GM18505 (cell line): ENCODE measurements around the gene TMEM272.

ENCODE experiments used
- ATAC-seq: cut with Tn5 transposase; IDR thresholded peaks from one replicate; pipeline ENCODE4 v1.9.1; 2021; ENCODE audit not compliant: unreplicated experiment
- POLR2A ChIP-seq: IDR thresholded peaks from 4 replicates; pipeline ENCODE4 v1.6.1; 2011; ENCODE audit warnings: borderline replicate concordance; ENCODE audit not compliant: insufficient read depth, insufficient read length; ENCODE audit errors: extremely low read depth

The TMEM272 gene

DNA sequence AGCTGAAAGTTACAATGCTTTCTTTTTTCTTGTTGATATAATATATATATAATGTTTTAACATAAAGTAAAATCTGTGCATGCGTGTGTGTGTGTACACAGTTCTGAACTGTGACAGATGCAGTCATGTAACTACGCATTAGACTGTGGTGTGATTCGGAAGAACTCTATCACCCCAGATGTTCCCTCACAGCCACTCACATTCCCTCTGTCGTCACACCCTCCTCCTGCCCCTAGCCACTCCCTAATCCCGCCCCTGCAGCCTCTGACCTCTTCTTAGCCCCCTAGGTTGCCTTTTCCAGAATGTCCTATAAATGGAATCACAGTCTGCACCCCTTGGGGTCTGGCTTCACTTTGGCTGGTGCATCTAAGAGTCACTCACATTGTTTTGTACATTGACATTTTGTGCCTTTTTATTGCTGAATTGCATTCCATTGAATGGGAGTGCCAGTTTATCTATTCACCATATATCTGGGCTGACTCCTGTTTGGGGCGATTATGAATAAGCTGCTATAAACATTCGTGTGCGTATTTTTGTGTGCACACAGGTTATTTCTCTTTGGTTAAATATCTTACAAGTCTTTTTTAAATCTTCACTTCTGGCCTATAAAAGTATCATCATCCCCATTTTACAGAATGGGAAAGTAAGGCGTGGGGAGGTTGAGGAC lies 61.4 kb downstream of the TMEM272 start:
- no peak for TF ChIP-seq POLR2A
- no peak for ATAC-seq

DNA sequence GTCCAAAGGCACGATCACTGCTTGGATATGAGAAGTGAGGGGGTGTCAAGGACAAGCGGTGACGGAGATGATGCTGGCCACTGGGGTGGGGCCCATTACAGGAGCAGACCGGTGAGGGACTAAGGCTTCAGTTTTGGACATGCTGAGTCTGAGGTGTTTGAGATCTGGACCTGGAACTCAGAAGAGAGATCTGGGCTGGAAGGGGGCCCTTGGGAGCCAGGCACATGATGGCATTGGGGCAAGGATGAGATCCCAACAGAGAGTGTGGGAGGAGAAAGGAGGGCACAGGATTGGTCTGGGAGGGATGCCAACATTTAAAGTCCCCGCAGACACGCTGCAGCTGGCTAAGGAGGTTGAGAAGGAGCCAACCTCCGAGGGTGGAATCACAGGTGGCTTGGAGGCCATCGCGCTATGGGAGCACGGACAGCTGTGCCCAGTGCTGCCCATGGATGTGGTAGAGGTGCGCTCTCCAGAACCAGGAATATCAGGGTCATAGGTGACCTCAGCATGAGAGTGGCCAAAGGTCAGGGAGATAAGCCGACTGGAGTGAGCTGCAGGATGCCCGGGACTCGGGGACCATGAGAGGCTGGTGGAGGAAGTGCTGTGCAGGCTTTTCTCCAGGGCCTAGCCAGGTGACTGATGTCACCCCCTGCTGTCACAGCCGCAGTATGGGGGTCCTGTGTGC lies 62.8 kb downstream of the TMEM272 start:
- no peak for ATAC-seq
- no peak for TF ChIP-seq POLR2A

DNA sequence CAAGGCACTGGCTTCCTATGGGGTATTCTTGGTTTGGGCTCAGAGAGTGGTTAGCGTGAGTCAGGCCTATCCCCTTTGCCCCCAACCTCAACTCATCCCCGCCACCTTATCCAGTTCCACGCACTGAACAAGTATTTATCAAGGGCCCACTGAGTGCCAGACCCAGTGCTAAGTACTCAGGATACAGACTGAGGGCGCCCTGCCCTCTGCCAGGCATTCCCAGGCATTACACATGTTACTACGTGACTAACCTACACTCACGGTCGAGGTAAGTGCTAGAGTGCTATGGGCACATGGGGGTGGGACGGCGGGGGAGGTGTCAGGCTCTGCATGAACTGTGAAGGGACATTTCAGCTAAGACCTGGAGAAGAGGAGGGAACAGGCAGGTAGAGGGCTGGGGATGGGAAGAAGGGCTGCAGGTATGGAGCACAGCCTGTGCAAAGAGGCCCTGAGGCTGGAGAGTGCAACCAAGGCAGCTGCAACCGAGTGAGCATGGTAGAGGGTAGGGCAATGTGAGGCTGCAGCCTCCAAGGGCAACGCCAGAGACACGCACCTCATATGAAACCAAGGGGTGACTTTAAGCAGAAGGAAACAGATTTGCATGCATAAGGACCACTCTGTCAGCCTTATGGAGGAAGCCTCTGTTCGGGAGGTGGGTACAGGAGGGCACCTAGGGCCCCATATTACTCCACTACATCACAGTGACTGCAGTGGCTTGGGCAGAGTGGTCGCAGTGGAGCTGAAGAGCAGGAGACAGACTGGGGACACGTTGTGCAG lies 63.5 kb downstream of the TMEM272 start:
- ATAC-seq = no peak
- no peak for TF ChIP-seq POLR2A

DNA sequence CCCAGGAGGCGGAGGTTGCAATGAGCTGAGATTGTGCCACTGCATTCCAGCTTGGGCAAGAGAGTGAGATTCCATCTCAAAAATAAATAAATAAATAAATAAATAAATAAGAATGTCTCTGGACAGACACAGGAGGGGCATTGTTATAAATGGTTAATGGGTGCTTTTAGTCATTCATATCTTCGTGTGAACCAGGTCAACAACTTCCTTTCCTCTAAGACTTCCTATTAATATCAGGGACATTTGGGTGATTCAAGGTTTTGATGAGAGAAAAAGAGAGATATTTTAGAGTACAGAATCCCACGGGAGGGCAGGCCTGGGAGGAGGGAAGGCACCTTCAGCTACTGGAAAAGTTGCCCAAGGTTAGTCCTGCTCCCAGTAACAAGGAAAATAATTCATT lies 64.9 kb downstream of the TMEM272 start:
- ATAC-seq = no peak
- TF ChIP-seq POLR2A = no peak

DNA sequence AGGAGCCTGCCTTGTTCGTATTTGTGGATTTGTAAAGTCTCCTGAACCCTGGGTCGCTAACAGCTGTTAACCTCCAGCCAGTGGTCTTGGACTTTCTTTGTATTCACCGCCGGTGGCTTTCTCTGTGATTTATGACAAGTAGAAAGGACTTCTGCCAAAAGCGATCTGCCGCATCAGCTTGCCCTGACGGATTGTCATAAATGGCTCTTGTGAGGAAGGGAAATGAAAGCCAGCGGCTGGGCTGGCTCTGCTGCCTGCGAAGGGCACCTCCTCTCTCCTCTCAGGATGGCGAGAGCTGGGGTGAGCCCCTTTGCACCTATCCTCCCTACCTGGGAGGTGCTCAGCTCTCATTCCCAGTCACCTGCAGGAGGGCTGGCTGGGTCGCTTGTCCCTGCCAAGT lies 66.6 kb downstream of the TMEM272 start:
- no peak for ATAC-seq
- TF ChIP-seq POLR2A = no peak

DNA sequence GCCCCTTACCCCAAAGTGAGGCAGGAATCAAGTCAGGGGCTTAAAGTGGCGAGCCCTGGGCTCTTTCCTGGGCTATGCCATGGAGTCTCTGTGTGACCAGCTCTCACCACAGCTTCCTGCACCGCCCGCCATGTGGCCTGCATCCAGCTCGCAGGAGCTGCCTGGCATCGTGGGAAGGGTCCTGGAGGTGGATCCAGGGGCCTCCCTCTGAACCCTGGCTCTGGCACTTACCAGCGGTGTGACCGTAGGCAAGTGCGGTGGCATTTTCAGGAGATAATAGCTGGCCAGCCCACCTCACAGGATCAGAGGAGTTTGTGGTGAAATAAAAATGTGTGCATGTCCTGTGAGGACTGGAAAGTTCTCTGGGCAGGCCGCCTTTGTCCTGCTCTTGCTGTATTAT lies 67.1 kb downstream of the TMEM272 start:
- ATAC-seq = no peak
- TF ChIP-seq POLR2A = no peak

DNA sequence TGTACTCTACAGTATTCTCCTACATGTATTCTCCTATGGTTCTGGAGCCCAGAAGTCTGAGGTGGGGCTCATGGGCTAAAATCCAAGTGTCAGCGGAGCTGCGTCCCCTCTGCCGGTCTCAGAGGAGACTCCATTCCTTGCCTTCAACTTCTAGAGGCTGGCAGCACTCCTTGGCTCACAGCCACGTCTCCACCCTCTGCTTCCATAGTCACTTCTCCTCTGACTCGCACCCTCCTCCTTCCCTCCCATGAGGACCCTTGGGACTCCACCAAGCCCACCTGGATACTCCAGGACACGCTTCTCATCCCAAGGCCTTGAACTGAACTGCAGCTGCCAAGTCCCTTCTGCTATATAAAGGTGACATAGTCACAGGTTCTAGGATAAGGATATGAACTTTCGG lies 68.8 kb downstream of the TMEM272 start:
- TF ChIP-seq POLR2A = no peak
- no peak for ATAC-seq

DNA sequence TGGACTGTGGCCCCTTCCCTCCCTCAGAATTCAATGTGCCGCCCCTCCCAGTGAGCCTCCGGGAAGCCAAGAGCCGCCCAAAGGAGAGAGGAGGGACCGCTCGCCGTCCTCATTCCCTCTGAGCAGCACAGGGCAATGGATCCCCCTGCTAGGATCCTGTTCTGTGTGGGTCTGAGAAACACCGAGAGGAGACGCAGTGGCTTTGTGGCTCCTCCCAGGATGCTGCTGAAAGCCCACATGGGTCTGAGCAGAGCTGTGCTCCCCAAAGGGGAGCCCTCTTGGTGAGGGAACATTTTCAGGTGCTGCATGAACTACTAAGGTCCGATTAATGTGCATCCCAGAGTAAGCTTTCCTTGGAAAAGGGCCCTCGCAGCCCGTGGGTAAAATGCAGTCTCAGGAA lies 71.5 kb downstream of the TMEM272 start:
- ATAC-seq = no peak
- TF ChIP-seq POLR2A = no peak

DNA sequence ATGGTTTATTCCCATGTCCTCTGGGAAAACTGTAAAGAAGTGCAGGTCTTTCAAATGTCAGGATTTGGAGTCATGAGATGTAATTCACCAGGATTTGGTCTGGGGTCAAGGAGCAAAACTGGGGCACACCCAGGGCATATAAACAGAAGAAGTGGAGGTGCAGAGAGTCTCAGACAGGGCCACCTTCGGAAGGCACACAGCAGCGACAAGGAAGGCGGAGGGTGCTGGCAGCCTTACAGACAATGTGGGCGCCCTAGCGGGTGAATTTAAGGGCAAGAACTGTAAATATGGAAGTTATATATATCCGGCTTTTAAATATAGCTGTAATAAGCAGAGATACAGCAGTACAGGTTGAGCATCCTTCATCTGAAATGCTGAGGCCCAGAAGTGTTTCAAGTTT lies 72.2 kb downstream of the TMEM272 start:
- TF ChIP-seq POLR2A = no peak
- ATAC-seq = no peak

DNA sequence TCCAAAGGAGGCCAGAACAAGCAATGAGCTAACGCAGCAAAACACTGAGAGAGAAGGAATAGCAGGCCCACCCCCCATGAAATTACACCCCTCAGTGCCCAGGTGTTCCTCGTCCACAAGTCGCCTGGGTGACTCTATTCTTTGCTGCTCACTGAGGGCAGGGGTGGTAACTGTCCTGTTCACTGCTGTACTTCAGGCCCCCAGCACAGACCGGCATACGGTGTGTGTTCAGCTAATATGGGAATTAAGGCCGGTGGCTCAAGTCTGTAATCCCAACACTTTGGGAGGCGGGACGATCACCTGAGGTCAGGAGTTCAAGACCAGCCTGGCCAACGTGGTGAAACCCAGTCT lies 72.9 kb downstream of the TMEM272 start:
- no peak for TF ChIP-seq POLR2A
- no peak for ATAC-seq

DNA sequence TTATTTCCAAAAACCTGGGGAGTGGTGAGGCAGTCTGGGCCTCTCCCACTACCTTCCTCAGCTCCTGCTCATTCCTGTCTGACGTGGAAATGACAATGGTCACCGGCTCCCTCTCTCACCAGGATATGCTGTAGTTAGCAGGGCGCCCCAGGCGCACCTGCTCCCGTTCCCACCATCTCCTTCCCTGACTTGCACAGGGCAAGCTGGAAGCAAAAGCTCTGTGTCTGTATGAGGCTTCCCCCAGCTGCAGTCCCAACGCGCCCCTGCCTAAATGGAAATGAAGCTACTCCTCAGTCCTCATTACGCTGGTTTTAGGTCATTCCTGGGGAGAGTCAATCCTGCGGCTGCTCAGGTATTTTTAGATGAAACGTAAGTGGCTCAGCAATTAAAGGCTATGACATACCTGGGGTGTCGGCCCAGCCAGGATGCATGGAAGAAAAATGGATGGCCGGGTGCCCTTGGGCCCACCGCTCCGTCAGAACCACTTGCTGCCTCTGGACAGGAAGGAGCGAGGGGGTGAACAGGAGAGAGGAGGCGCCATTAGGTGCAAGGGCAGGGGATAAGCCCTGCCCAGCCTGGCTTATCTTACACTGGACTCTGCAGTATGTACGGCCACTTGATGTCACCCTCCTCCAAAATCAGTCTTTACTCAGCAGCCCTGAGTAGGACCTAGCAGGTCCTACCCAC lies 73.4 kb downstream of the TMEM272 start:
- no peak for ATAC-seq
- TF ChIP-seq POLR2A = no peak

DNA sequence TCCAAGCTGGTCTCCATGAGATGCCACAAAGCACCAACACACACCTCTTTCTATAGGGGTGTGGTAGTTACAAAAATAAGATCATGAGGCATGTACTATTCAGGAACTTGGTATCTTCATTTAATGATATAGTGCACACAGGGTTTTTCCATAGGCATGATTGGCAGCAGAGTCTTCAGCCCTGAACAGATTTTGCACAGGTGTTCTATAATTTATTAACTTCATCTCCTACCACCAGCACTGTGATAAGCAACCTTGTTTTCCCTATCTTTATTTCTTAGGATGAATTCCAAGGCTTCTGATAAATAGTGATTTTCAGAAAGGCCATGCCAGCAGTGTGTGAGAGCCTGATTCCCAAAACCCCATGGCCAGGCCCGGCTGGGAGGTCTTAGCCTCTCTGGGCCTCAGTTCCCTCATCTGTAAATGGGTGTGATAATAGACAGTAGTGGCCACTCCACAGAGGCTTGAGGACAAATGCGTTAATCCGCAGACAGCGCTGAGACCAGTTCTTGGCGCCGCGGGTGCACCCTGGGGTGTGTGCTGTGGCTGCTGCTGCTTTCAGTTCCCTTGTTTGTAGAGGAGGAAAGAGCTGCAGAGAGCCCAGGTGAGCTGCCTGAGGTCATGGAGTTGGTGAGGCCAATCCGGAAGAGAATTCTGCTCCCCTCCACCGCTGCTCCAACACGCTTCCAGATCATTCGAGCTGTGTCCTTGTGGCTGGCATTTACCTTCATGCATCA lies 74.1 kb downstream of the TMEM272 start:
- no peak for ATAC-seq
- TF ChIP-seq POLR2A = no peak

DNA sequence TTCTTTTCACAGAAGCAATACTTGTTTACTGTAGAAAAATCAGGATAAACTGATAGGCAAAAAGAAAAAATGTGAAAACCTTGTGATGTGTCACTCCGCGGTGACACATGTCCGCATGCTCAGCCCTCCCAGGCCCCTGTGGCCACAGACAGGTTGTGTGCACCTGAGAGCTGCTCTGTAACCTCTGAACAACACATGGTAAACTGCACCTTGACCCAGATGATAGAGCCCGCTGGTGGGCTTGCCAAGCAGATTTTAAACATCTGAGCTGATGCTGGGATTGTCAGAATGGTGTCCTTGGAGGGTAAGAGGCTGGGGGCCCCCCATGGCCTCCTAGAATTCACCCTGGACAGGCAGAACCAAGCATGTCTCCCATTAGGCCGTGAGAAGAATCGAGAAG lies 74.8 kb downstream of the TMEM272 start:
- TF ChIP-seq POLR2A = no peak
- no peak for ATAC-seq

DNA sequence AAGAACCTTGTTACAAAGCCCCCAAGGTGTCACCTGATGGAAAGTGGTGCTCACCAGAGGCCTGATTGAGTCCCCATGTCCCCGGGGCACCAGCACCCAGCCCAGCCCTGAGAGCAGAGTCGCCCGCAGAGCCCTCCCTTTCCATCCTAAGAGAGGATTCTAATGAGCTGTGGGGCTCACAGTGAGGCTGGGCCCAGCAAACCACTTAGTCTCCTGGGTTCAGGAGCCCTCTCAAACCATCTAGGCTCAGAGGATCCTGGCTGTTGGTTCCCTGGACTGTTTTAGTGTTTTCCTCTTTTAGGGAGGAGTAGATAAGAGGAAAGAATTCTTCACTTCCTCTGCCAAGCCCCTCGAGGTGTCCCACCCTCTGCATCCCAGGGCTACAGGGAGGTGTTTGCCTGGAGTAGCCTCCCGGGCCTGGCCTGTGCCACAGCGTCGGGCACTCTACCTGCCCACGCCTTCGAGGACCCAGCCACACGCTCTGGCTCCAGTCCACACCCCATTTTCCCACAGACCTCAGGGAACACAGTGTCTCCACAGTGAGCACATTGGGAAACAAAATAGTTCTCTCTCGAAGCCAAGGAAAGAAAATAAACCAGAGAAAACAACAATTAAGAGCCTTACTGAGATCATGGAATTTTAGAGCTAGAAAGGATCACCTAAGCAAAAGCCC lies 75.4 kb downstream of the TMEM272 start:
- no peak for ATAC-seq
- TF ChIP-seq POLR2A = no peak
